SK-N-SH (cell line): ENCODE measurements around the gene PGAP3. TPM values are rescaled to one million over a fixed set of nuclear protein-coding genes. Genes with fewer than 3 reads are reported as not detected.

Source experiments
- CTCF ChIA-PET: fragments of 300-600, 350-600 bp; formaldehyde crosslinking; extraction: SDS; loops from one replicate; lab custom pipeline; 2021; lab: Yijun Ruan, JAX
- POLR2A ChIA-PET: fragments of 350-600 bp; sonication (Branson Sonifier 250); formaldehyde crosslinking; extraction: SDS; loops from one replicate; lab custom pipeline; 2020; ENCODE audit warnings: antibody characterized with exemption, inconsistent platforms; lab: Yijun Ruan, JAX
- DNase-seq: peaks from one replicate; pipeline ENCODE4 v3.0.0; 2012
- H2AFZ ChIP-seq: fragments of 200-600 bp; sonication (generic); 2 replicates; pipeline ENCODE4 v1.8.1; 2016; ENCODE audit warnings: antibody characterized with exemption, mild to moderate bottlenecking, low read depth
- H3F3A ChIP-seq: fragments of 200-600 bp; sonication (generic); replicated peaks from 2 replicates; pipeline ENCODE3; 2016; ENCODE audit warnings: antibody characterized with exemption, mild to moderate bottlenecking; ENCODE audit not compliant: insufficient read depth
- H3K27ac ChIP-seq, 2 experiments: fragments of 200-500 bp in 1 of 2; fragments of 200-600 bp in 1 of 2; sonication (Bioruptor generic) in 1 of 2; sonication (generic), shearing (Covaris generic) in 1 of 2; 2 replicates each; pipeline versions ENCODE4 v1.5.1 to v1.6.1; 2014 to 2016; ENCODE audit warnings: low read depth in 2 of 2, inconsistent platforms in 1 of 2, low read length in 1 of 2, mild to moderate bottlenecking in 1 of 2, mixed read lengths in 1 of 2
- H3K27me3 ChIP-seq: fragments of 200-600 bp; sonication (generic), shearing (Covaris generic); 2 replicates; pipeline ENCODE4 v1.6.1; 2016; ENCODE audit warnings: mixed run types; ENCODE audit not compliant: insufficient read depth
- H3K36me3 ChIP-seq, 2 experiments: fragments of 200-500 bp in 1 of 2; fragments of 200-600 bp in 1 of 2; sonication (Bioruptor generic) in 1 of 2; sonication (generic) in 1 of 2; replicated peaks in 1 of 2; 2 replicates each; pipeline versions ENCODE3 to v1.5.1; 2014 to 2016; ENCODE audit warnings: low read length in 1 of 2, mild to moderate bottlenecking in 1 of 2; ENCODE audit not compliant: insufficient read depth in 2 of 2, control insufficient read depth in 1 of 2
- H3K4me1 ChIP-seq, 2 experiments: fragments of 200-500 bp in 1 of 2; fragments of 200-600 bp in 1 of 2; sonication (Bioruptor generic) in 1 of 2; sonication (generic), shearing (Covaris generic) in 1 of 2; 2 replicates each; pipeline versions ENCODE4 v1.5.1 to v1.6.1; 2014 to 2016; ENCODE audit warnings: low read depth in 1 of 2, low read length in 1 of 2, mixed run types in 1 of 2; ENCODE audit not compliant: insufficient read depth in 2 of 2, control insufficient read depth in 1 of 2
- H3K4me2 ChIP-seq: fragments of 200-600 bp; sonication (generic), shearing (Covaris generic); 2 replicates; pipeline ENCODE4 v1.6.1; 2017; ENCODE audit warnings: mixed run types
- H3K4me3 ChIP-seq, 2 experiments: fragments of 200-500 bp in 1 of 2; fragments of 200-600 bp in 1 of 2; sonication (Bioruptor generic) in 1 of 2; sonication (generic), shearing (Covaris generic) in 1 of 2; 2 replicates each; pipeline versions ENCODE4 v1.5.1 to v1.8.1; 2014 to 2016; ENCODE audit warnings: low read depth in 2 of 2, inconsistent platforms in 1 of 2, low read length in 1 of 2, mild to moderate bottlenecking in 1 of 2, mixed read lengths in 1 of 2, moderate library complexity in 1 of 2
- H3K79me2 ChIP-seq: fragments of 200-600 bp; sonication (generic); 2 replicates; pipeline ENCODE4 v1.8.1; 2017; ENCODE audit warnings: mild to moderate bottlenecking; ENCODE audit not compliant: insufficient read depth
- H3K9ac ChIP-seq: fragments of 200-600 bp; sonication (generic); 2 replicates; pipeline ENCODE4 v1.6.1; 2017; ENCODE audit warnings: mixed run types
- H3K9me2 ChIP-seq: fragments of 200-600 bp; sonication (generic); 2 replicates; pipeline ENCODE4 v1.6.1; 2017; ENCODE audit warnings: mixed run types
- H3K9me3 ChIP-seq: fragments of 200-600 bp; sonication (generic); 2 replicates; pipeline ENCODE4 v1.6.1; 2017; ENCODE audit warnings: mixed run types, mild to moderate bottlenecking, moderate library complexity
- H4K20me1 ChIP-seq: fragments of 200-600 bp; sonication (generic); 2 replicates; pipeline ENCODE4 v1.6.1; 2017; ENCODE audit warnings: mild to moderate bottlenecking, mixed run types; ENCODE audit not compliant: insufficient read depth
- FOSL2 ChIP-seq: IDR thresholded peaks from 2 replicates; pipeline ENCODE4 v1.4.0; 2012; ENCODE audit warnings: low read depth, mild to moderate bottlenecking, moderate library complexity, borderline replicate concordance
- FOXJ3 ChIP-seq: sonication (generic); formaldehyde crosslinking; IDR thresholded peaks from 2 replicates; pipeline ENCODE4 v1.5.1; 2020; ENCODE audit warnings: mild to moderate bottlenecking, missing genetic modification reagents
- FOXM1 ChIP-seq: IDR thresholded peaks from 2 replicates; pipeline ENCODE4 v1.4.0; 2012; ENCODE audit warnings: low read depth, mild to moderate bottlenecking
- GABPA ChIP-seq: IDR thresholded peaks from 2 replicates; pipeline ENCODE4 v1.4.0; 2012; ENCODE audit warnings: low read depth, mild to moderate bottlenecking
- GATA2 ChIP-seq: sonication (generic); formaldehyde crosslinking; IDR thresholded peaks from 2 replicates; pipeline ENCODE4 v1.5.0; 2020; ENCODE audit warnings: mild to moderate bottlenecking, missing genetic modification reagents
- MAX ChIP-seq: IDR thresholded peaks from 2 replicates; pipeline ENCODE4 v1.4.0; 2012; ENCODE audit warnings: low read depth
- MXI1 ChIP-seq: IDR thresholded peaks from 2 replicates; pipeline ENCODE4 v1.6.1; 2012; ENCODE audit warnings: mild to moderate bottlenecking, low read depth, low read length, improper control_type of control experiment
- TAF1 ChIP-seq: IDR thresholded peaks from 2 replicates; pipeline ENCODE4 v1.6.1; 2012; ENCODE audit warnings: low read depth, mild to moderate bottlenecking, low read length, moderate library complexity, borderline replicate concordance
- TEAD4 ChIP-seq: IDR thresholded peaks from 2 replicates; pipeline ENCODE4 v1.4.0; 2012; ENCODE audit warnings: mild to moderate bottlenecking, borderline replicate concordance; ENCODE audit not compliant: insufficient read depth
- WGBS: methylation state at CpG from one replicate; pipeline ENCODE4 v1.1.6; 2017; ENCODE audit warnings: low lambda C conversion rate; 5-methylcytosine and 5-hydroxymethylcytosine counted together
- polyA plus RNA-seq, 3 experiments: library from polyadenylated mRNA; depleted of rRNA; stranded (reverse); fragments of >200 nt; gene quantifications; 2 replicates each; pipeline ENCODE4 v1.2.3, GENCODE V29; 2012
- TF ChIP-seq, protein P1 (sequence below): IDR thresholded peaks from 2 replicates; pipeline ENCODE4 v1.4.0; 2012; ENCODE audit warnings: low read depth, borderline replicate concordance

PGAP3 gene
- polyA plus RNA-seq, 1 of the 3 experiments (the other 2 are of a cell fraction), result 20.9 TPM

DNA sequence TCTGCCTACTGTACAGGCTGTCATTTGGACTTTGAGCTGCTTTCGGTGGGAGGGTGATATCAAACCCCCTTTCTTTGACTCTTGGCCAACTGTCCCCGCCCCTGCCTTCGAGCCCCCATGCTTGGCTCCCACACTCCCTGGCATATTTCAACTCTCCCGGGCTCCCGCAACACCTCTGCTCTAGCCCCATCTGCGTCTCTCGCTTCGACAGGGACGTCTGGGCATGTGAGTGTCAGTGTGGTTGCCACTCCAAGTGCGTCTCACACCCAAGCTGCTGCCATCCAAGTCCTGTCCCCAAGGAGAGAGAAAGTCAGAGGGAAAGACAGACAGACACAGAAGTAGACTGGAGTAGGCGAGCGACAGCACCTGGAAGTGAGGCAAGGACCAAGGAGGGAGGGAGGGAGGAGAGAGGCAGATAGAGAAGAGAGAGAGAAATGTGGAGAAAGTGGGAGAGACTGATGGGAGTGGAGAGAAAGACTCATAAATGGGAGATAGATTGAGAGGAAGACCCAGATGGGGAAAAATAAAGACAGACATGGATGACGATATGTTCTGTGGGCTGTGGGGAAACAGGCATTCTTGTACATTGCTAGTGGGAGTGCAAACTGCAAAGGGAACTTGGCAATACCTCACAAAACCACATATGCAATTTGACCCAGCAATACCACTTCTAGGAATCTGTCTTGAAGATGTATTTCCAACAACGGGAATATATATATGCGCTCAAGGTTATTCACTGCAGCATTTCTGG lies 39.1 kb downstream of the PGAP3 start:
- 93% methylated on average over 15 of the region's 15 CpGs for WGBS
- Histone ChIP-seq H3K36me3 (no peaks in the 10 kb centered on the region), H3F3A (no peaks in the 10 kb centered on the region), H4K20me1 (peaks cover 16% of the 10 kb centered on the region), H3K9me3 (no peaks in the 10 kb centered on the region), H3K4me2 (no peak overlapping the region), H3K79me2 (peaks cover 33% of the 10 kb centered on the region), H3K4me1 (peaks cover 0 to 4% of the 10 kb centered on the region in 2 experiments; a peak in 1 of 4 replicates), H3K9ac (no peak overlapping the region), H3K9me2 (no peaks in the 10 kb centered on the region), H2AFZ (no peak overlapping the region), H3K27ac (no peak overlapping the region), H3K27me3 (no peaks in the 10 kb centered on the region), H3K4me3 (no peak overlapping the region)
- TF ChIP-seq FOXJ3 (CRISPR knock-in tag) (no peak), MXI1 (no peak), FOXM1 (no peak), GABPA (no peak), TAF1 (no peak)
- TF ChIP-seq, protein P1, sequence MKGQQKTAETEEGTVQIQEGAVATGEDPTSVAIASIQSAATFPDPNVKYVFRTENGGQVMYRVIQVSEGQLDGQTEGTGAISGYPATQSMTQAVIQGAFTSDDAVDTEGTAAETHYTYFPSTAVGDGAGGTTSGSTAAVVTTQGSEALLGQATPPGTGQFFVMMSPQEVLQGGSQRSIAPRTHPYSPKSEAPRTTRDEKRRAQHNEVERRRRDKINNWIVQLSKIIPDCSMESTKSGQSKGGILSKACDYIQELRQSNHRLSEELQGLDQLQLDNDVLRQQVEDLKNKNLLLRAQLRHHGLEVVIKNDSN, result no peak
- POLR2A ChIA-PET, result no interaction called here
- DNase-seq, result no peak
- CTCF ChIA-PET, result interaction anchor here (0.6 to 7.2 kb wide), 6 partner anchors 10 to 66 kb away, joined by 3 to 83 read pairs (median 6); no protein-coding TSS in a partner anchor

GRCh38 chr17:39647256-39647655 lies 40.6 kb downstream of the PGAP3 start:
- TF ChIP-seq MAX (no peak), TEAD4 (no peak)
- TF ChIP-seq, all 33 proteins: peak for 0
- Histone ChIP-seq H3K36me3 (no peaks in the 10 kb centered on the region), H3K4me3 (no peak overlapping the region), H3K4me2 (no peak overlapping the region), H3K27ac (no peak overlapping the region), H2AFZ (no peak overlapping the region), H3K27me3 (no peaks in the 10 kb centered on the region), H3K9ac (no peak overlapping the region), H3K79me2 (peaks cover 48% of the 10 kb centered on the region), H3K4me1 (peaks cover 0 to 3% of the 10 kb centered on the region in 2 experiments; a peak in 1 of 4 replicates), H3F3A (no peaks in the 10 kb centered on the region), H3K9me2 (no peaks in the 10 kb centered on the region), H3K9me3 (no peaks in the 10 kb centered on the region), H4K20me1 (peaks cover 32% of the 10 kb centered on the region)
- ChIA-PET CTCF (interaction anchor here (1.6 to 2.0 kb wide), 2 partner anchors 12 to 24 kb away, joined by 6 to 9 read pairs; no protein-coding TSS in a partner anchor), POLR2A (no interaction called here)
- 87% methylated on average over 2 of the region's 5 CpGs for WGBS
- DNase-seq, result no peak

- no peak for DNase-seq
- H3K27ac ChIP-seq, result no peak overlapping the region
- H3K9me3 ChIP-seq, result no peaks in the 10 kb centered on the region
- ChIA-PET POLR2A (no interaction called here), CTCF (interaction anchor here (1.7 to 17.4 kb wide), 5 partner anchors 9 to 95 kb away, joined by 4 to 332 read pairs (median 14); partner anchors contain the start of genes PNMT and PPP1R1B)
- 66% methylated on average over 2 of the region's 4 CpGs for WGBS
- H3K4me1 ChIP-seq, result peaks cover 0 to 9% of the 10 kb centered on the region in 2 experiments; a peak in 1 of 4 replicates
- H3K79me2 ChIP-seq, result peaks cover 77% of the 10 kb centered on the region
- no peaks in the 10 kb centered on the region for H3F3A ChIP-seq
- H3K4me3 ChIP-seq, result no peak overlapping the region
- TF ChIP-seq FOSL2 (peak; percentile 37; the same call in 1 of the 2 replicates), GATA2 (no peak)
- H3K4me2 ChIP-seq, result no peak overlapping the region
- H3K36me3 ChIP-seq, result no peaks in the 10 kb centered on the region
- peaks cover 32% of the 10 kb centered on the region for H4K20me1 ChIP-seq
- no peaks in the 10 kb centered on the region for H3K27me3 ChIP-seq
- H2AFZ ChIP-seq, result no peak overlapping the region
- no peak overlapping the region for H3K9ac ChIP-seq
- H3K9me2 ChIP-seq, result no peaks in the 10 kb centered on the region
Observed at GRCh38 chr17:39643271-39643670, 44.6 kb downstream of the PGAP3 start.
